HFF-Myc (cell line): Measurements from ENCODE around the gene PTGDR.
A peak's percentile ranks its signal among the peaks of the same experiment; 100 is the strongest.

Experiments
- DNase-seq: peaks from one replicate; pipeline ENCODE4 v3.0.0-alpha.2; 2011; ENCODE audit warnings: low read depth; ENCODE audit errors: extremely low read depth
- H3K4me3 ChIP-seq: replicated peaks from 2 replicates; pipeline ENCODE4 v1.5.1; 2011; ENCODE audit warnings: low read depth, mild to moderate bottlenecking, control low read depth, low read length
- TF ChIP-seq, protein P1 (sequence below): IDR thresholded peaks from 2 replicates; pipeline ENCODE4 v1.5.1; 2012; ENCODE audit warnings: mild to moderate bottlenecking, low read depth, low read length, control low read depth; ENCODE audit errors: missing control alignments

The PTGDR gene

DNA sequence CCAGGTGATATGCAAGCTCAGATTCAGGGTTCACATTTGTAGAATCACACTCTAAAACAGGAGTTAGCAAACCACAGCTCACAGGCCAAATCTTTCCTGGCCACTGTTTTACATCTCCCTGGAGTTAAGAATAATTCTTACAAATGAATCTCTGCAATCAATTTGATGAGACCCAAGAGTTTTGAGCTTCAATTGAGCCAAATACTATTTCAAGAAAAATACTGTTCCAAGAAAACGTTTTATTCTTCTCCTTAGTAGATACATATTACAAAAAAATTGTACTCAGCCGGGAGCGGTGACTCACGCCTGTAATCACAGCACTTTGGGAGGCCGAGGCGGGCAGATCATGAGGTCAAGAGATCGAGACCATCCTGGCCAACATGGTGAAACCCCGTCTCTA is 2.5 kb downstream of the PTGDR start:
- TF ChIP-seq, protein P1, sequence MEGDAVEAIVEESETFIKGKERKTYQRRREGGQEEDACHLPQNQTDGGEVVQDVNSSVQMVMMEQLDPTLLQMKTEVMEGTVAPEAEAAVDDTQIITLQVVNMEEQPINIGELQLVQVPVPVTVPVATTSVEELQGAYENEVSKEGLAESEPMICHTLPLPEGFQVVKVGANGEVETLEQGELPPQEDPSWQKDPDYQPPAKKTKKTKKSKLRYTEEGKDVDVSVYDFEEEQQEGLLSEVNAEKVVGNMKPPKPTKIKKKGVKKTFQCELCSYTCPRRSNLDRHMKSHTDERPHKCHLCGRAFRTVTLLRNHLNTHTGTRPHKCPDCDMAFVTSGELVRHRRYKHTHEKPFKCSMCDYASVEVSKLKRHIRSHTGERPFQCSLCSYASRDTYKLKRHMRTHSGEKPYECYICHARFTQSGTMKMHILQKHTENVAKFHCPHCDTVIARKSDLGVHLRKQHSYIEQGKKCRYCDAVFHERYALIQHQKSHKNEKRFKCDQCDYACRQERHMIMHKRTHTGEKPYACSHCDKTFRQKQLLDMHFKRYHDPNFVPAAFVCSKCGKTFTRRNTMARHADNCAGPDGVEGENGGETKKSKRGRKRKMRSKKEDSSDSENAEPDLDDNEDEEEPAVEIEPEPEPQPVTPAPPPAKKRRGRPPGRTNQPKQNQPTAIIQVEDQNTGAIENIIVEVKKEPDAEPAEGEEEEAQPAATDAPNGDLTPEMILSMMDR = no peak
- H3K4me3 ChIP-seq = no peak overlapping the region
- DNase-seq = no peak

- DNase-seq = no peak
- no peak overlapping the region for H3K4me3 ChIP-seq
- TF ChIP-seq, protein P1 = no peak
Measured at GRCh38 chr14:52271538-52271937, 4.0 kb downstream of the PTGDR start.

- no peak overlapping the region for H3K4me3 ChIP-seq
- no peak for DNase-seq
- TF ChIP-seq, protein P1 = peak; percentile 38
Measured at GRCh38 chr14:52272375-52272774, 4.9 kb downstream of the PTGDR start.

GRCh38 chr14:52275372-52275771 is 7.9 kb downstream of the PTGDR start:
- TF ChIP-seq, protein P1 = no peak
- H3K4me3 ChIP-seq = no peak overlapping the region
- DNase-seq = no peak

DNA sequence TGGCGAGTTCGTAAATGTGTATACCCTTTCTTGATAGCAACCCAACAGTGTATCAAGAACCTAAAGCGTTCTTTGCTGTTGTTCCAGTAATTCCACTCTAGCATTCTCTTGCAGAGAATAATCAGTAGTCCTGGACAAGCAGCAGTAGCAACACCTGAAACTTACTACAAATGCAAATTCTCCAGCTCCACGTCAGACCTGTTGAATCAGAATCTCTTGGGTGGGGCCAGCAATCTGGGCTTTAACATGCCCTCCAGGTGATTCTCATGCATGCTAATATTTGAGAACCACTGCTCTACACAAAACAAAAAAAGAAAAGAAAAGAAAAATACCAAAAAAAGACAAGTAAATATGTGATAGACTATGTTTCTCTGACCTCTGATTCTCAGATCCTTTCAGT is 10.1 kb downstream of the PTGDR start:
- DNase-seq = no peak
- TF ChIP-seq, protein P1 = no peak
- H3K4me3 ChIP-seq = no peak overlapping the region

- DNase-seq = no peak
- H3K4me3 ChIP-seq = no peak overlapping the region
- TF ChIP-seq, protein P1 = no peak
Measured at GRCh38 chr14:52279408-52279807, 11.9 kb downstream of the PTGDR start.

DNA sequence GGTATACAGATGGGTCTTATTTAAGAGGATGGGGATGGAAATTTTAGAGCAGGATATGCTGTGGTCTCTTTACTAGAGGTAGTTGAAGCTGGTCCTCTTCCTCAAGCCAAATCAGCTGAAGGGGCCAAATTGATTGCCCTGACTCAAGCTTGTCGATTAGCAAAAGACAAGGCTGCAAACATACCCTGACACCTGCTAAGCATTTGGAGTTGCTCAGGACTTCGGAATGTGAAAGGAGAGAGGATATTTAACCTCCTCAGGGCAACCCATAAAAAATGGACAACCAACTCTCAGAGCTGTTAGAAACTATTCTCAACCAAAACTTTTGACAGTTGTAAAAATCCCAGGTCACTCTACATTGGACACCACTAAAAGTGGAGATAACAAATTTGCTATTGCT is 15.6 kb downstream of the PTGDR start:
- TF ChIP-seq, protein P1 = no peak
- no peak overlapping the region for H3K4me3 ChIP-seq
- no peak for DNase-seq
